ENCODE data around the gene TINAG. TPM values are rescaled to one million over a fixed set of nuclear protein-coding genes. Genes with fewer than 3 reads are reported as not detected.

TINAG gene
- total RNA-seq, 2 donors from 2014 or later = not detected

DNA sequence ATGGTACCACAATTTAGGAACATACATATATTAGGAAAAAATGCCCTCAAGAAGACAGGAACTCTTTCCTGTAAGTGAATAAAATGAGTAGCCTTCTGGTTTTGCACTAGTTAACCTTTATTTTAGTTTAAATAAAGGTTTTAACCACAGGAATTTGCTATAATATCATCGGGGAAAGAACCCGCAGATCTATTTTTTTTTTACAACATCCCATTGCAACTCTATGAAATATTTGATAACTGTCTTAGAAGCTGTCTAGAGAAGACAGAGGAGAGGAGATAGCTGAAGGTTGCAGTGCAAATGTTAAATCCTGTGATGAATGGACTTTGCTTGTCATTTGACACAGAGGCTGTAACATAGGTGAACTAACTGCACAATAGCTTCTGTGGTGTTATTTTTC is 69.5 kb downstream of the TINAG start:
- Histone ChIP-seq H3K27ac (ENCODE audit: low read depth, low read length) (no peak overlapping the region), H3K9ac (ENCODE audit: extremely low read depth, low read length, poor library complexity, severe bottlenecking) (no peak overlapping the region), H3K36me3 (ENCODE audit: control insufficient read depth, insufficient read depth, low read length) (no peaks in the 10 kb centered on the region), H3K4me1 (ENCODE audit: control insufficient read depth, insufficient read depth, low read length) (no peaks in the 10 kb centered on the region), H3K27me3 (ENCODE audit: control insufficient read depth, insufficient read depth, low read length, poor library complexity, severe bottlenecking) (no peaks in the 10 kb centered on the region), H3K4me3 (ENCODE audit: low read length) (no peak overlapping the region), H3K9me3 (ENCODE audit: control insufficient read depth, low read length) (no peaks in the 10 kb centered on the region)
- Mint-ChIP-seq H3K36me3 (ENCODE audit: low read depth) (no peaks in the 10 kb centered on the region), H3K9me3 (no peaks in the 10 kb centered on the region), H3K4me3 (no peak overlapping the region), H3K4me1 (no peaks in the 10 kb centered on the region), H3K27me3 (ENCODE audit: insufficient read depth) (no peaks in the 10 kb centered on the region), H3K27ac (no peak overlapping the region)
- TF ChIP-seq, protein P1, sequence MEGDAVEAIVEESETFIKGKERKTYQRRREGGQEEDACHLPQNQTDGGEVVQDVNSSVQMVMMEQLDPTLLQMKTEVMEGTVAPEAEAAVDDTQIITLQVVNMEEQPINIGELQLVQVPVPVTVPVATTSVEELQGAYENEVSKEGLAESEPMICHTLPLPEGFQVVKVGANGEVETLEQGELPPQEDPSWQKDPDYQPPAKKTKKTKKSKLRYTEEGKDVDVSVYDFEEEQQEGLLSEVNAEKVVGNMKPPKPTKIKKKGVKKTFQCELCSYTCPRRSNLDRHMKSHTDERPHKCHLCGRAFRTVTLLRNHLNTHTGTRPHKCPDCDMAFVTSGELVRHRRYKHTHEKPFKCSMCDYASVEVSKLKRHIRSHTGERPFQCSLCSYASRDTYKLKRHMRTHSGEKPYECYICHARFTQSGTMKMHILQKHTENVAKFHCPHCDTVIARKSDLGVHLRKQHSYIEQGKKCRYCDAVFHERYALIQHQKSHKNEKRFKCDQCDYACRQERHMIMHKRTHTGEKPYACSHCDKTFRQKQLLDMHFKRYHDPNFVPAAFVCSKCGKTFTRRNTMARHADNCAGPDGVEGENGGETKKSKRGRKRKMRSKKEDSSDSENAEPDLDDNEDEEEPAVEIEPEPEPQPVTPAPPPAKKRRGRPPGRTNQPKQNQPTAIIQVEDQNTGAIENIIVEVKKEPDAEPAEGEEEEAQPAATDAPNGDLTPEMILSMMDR (conservative IDR thresholded peaks at IDR 0.05) = no peak
- 100% methylated on average over 2 of the region's 2 CpGs; no CpG with 5 or more reads in 1 of the 2 experiments for WGBS, 2 experiments (ENCODE audit: insufficient coverage in 1 of 2, insufficient read length in 1 of 2)
- DNase-seq = no peak

DNA sequence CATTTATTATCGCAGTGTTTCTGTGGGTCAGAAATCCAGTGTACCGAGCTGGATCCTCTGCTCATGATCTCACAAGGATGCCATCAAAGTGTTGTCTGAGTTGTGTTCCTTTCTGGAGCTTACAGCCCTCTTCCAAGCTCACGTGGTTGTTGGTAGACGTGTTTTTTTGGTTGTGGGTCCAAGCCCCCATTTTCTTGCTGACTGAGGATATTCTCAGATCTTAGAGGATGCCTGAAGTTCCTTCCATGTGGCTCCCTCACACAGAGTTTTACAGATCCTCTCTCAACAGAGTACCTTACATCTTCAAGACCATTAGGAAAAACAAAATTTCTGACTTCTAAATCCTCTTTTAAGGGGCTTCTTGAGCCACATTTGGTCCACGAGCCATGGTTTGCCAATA is 78.1 kb downstream of the TINAG start:
- H3K36me3 ChIP-seq (ENCODE audit: control insufficient read depth, insufficient read depth, low read length) = no peaks in the 10 kb centered on the region
- H3K9ac ChIP-seq (ENCODE audit: extremely low read depth, low read length, poor library complexity, severe bottlenecking) = no peak overlapping the region
- no peak overlapping the region for H3K4me3 ChIP-seq (ENCODE audit: low read length)
- Mint-ChIP-seq H3K9me3 (no peaks in the 10 kb centered on the region), H3K4me3 (no peak overlapping the region), H3K4me1 (no peaks in the 10 kb centered on the region), H3K27me3 (ENCODE audit: insufficient read depth) (no peaks in the 10 kb centered on the region), H3K27ac (no peak overlapping the region), H3K36me3 (ENCODE audit: low read depth) (no peaks in the 10 kb centered on the region)
- H3K27me3 ChIP-seq (ENCODE audit: control insufficient read depth, insufficient read depth, low read length, poor library complexity, severe bottlenecking) = no peaks in the 10 kb centered on the region
- no peaks in the 10 kb centered on the region for H3K9me3 ChIP-seq (ENCODE audit: control insufficient read depth, low read length)
- H3K27ac ChIP-seq (ENCODE audit: low read depth, low read length) = no peak overlapping the region
- DNase-seq = no peak
- no peaks in the 10 kb centered on the region for H3K4me1 ChIP-seq (ENCODE audit: control insufficient read depth, insufficient read depth, low read length)
- 93% methylated on average over 3 to 5 of the region's 5 CpGs for WGBS, 2 experiments (ENCODE audit: insufficient coverage in 1 of 2, insufficient read length in 1 of 2)
- TF ChIP-seq, protein P1 (conservative IDR thresholded peaks at IDR 0.05) = no peak

DNA sequence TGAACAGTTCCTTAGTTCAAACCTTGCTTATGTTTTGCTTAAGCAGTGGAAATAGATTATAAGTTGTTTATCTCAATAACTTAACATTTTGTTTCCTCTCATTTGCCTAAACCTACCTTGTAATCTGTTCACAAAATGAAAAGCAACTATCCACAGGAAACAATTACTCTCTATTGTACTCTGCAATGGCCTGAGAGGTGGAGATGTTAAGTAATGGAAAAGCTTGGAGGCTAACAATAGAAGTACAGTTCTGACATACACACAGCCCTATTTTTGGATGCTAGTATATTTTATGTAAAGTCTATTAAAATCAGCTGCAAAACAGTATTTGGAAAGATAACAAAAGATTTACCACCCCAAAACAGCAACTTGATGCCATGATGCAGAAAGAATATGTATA is 82.1 kb downstream of the TINAG start:
- H3K4me1 Mint-ChIP-seq = no peaks in the 10 kb centered on the region
- H3K4me3 ChIP-seq (ENCODE audit: low read length) = no peak overlapping the region
- no peak overlapping the region for H3K27ac ChIP-seq (ENCODE audit: low read depth, low read length)
- no peaks in the 10 kb centered on the region for H3K27me3 Mint-ChIP-seq (ENCODE audit: insufficient read depth)
- no peaks in the 10 kb centered on the region for H3K9me3 ChIP-seq (ENCODE audit: control insufficient read depth, low read length)
- H3K9ac ChIP-seq (ENCODE audit: extremely low read depth, low read length, poor library complexity, severe bottlenecking) = no peak overlapping the region
- H3K36me3 ChIP-seq (ENCODE audit: control insufficient read depth, insufficient read depth, low read length) = no peaks in the 10 kb centered on the region
- H3K27me3 ChIP-seq (ENCODE audit: control insufficient read depth, insufficient read depth, low read length, poor library complexity, severe bottlenecking) = no peaks in the 10 kb centered on the region
- no peaks in the 10 kb centered on the region for H3K4me1 ChIP-seq (ENCODE audit: control insufficient read depth, insufficient read depth, low read length)
- no peak overlapping the region for H3K27ac Mint-ChIP-seq
- H3K9me3 Mint-ChIP-seq = peaks cover 3% of the 10 kb centered on the region
- H3K4me3 Mint-ChIP-seq = no peak overlapping the region
- TF ChIP-seq, protein P1 (conservative IDR thresholded peaks at IDR 0.05) = no peak
- H3K36me3 Mint-ChIP-seq (ENCODE audit: low read depth) = no peaks in the 10 kb centered on the region
- DNase-seq = no peak

All from endodermal cell (in vitro differentiated cells).